ENCODE measurements around the gene DIP2B.
A peak's percentile ranks its signal among the peaks of the same experiment; 100 is the strongest.
"Not testable (repeated sequence)": the region's sequence is repeated elsewhere in the genome, so short reads cannot be mapped to it uniquely, and the experiment has no call there.

Gene DIP2B

GRCh38 chr12:50542448-50542847 is 37.7 kb downstream of the DIP2B start:
- Mint-ChIP-seq H3K4me1 (peaks cover 15% of the 10 kb centered on the region), H3K27ac (peak overlapping the region; percentile 22), H3K36me3 (ENCODE audit: low read depth) (peaks cover 19% of the 10 kb centered on the region), H3K9me3 (no peaks in the 10 kb centered on the region), H3K4me3 (no peak overlapping the region), H3K27me3 (ENCODE audit: low read depth, poor library complexity) (no peaks in the 10 kb centered on the region)
- no peak for TF ChIP-seq CTCF (IDR thresholded peaks at IDR 0.05)
- no peak for DNase-seq

GRCh38 chr12:50543188-50543587 is 38.4 kb downstream of the DIP2B start:
- H3K27me3 Mint-ChIP-seq (ENCODE audit: low read depth, poor library complexity) = not testable (repeated sequence)
- H3K36me3 Mint-ChIP-seq (ENCODE audit: low read depth) = peaks cover 12% of the 10 kb centered on the region

GRCh38 chr12:50545213-50545612 is 40.4 kb downstream of the DIP2B start:
- no peaks in the 10 kb centered on the region for H3K27me3 Mint-ChIP-seq (ENCODE audit: low read depth, poor library complexity)
- no peaks in the 10 kb centered on the region for H3K9me3 Mint-ChIP-seq
- no peaks in the 10 kb centered on the region for H3K36me3 Mint-ChIP-seq (ENCODE audit: low read depth)
- no peak for DNase-seq
- H3K4me1 Mint-ChIP-seq = peaks cover 12% of the 10 kb centered on the region
- TF ChIP-seq CTCF (IDR thresholded peaks at IDR 0.05) = no peak
- no peak overlapping the region for H3K4me3 Mint-ChIP-seq
- H3K27ac Mint-ChIP-seq = no peak overlapping the region

More at GRCh38 chr12:50543188-50543587, 38.4 kb downstream of the DIP2B start:
- not testable (repeated sequence) for H3K4me3 Mint-ChIP-seq, H3K27ac Mint-ChIP-seq, H3K9me3 Mint-ChIP-seq, DNase-seq
- H3K4me1 Mint-ChIP-seq = peaks cover 12% of the 10 kb centered on the region

- Mint-ChIP-seq H3K27ac (peak overlapping the region; percentile 37), H3K9me3 (no peaks in the 10 kb centered on the region), H3K4me1 (peaks cover 12% of the 10 kb centered on the region), H3K4me3 (no peak overlapping the region), H3K27me3 (ENCODE audit: low read depth, poor library complexity) (no peaks in the 10 kb centered on the region), H3K36me3 (ENCODE audit: low read depth) (no peaks in the 10 kb centered on the region)
- no peak for DNase-seq
- no peak for TF ChIP-seq CTCF (IDR thresholded peaks at IDR 0.05)
Observed at GRCh38 chr12:50545786-50546185, 41.0 kb downstream of the DIP2B start.

- Mint-ChIP-seq H3K27me3 (ENCODE audit: low read depth, poor library complexity) (no peaks in the 10 kb centered on the region), H3K4me1 (peaks cover 12% of the 10 kb centered on the region), H3K9me3 (no peaks in the 10 kb centered on the region), H3K36me3 (ENCODE audit: low read depth) (peaks cover 3% of the 10 kb centered on the region), H3K4me3 (no peak overlapping the region), H3K27ac (no peak overlapping the region)
- no peak for DNase-seq
- TF ChIP-seq CTCF (IDR thresholded peaks at IDR 0.05) = no peak
Observed at GRCh38 chr12:50546441-50547318, 41.9 kb downstream of the DIP2B start.

- Mint-ChIP-seq H3K36me3 (ENCODE audit: low read depth) (peaks cover 14% of the 10 kb centered on the region), H3K27me3 (ENCODE audit: low read depth, poor library complexity) (no peaks in the 10 kb centered on the region), H3K9me3 (peaks cover 3% of the 10 kb centered on the region), H3K27ac (no peak overlapping the region), H3K4me1 (peaks cover 12% of the 10 kb centered on the region), H3K4me3 (no peak overlapping the region)
- DNase-seq = no peak
- TF ChIP-seq CTCF (IDR thresholded peaks at IDR 0.05) = no peak
Observed at GRCh38 chr12:50547742-50548141, 43.0 kb downstream of the DIP2B start.
